ENCODE results near the gene PRUNE2.
A peak's percentile ranks its signal among the peaks of the same experiment; 100 is the strongest.

Gene PRUNE2

DNA sequence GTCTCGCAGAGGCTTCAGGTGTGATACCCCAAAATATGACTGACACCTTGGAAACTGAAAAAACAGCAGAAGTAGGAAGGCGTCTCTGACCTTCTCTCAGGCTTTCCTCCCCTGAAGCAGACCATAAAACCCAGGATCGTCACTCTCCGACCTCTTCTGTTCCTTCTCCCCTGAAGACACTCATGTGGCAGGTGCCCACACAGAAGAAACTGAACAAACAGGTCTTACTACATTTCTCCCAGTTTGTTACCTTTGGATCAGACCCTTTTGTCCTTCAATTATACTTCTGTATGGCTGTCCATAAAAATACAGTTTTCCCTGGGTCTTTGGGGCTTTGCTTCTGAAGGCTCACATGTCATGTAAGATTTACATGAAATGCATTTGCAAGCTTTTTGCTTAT is 10.3 kb upstream of the PRUNE2 start:
- H3K4me1 ChIP-seq = peaks cover 20% of the 10 kb centered on the region
- no peak overlapping the region for H3K4me3 ChIP-seq (ENCODE audit: low read depth, low read length)
- H3K36me3 ChIP-seq = no peaks in the 10 kb centered on the region
- H3K9me3 ChIP-seq = no peaks in the 10 kb centered on the region
- no peaks in the 10 kb centered on the region for H3K27me3 ChIP-seq
- DNase-seq = no peak
- TF ChIP-seq, protein P1, sequence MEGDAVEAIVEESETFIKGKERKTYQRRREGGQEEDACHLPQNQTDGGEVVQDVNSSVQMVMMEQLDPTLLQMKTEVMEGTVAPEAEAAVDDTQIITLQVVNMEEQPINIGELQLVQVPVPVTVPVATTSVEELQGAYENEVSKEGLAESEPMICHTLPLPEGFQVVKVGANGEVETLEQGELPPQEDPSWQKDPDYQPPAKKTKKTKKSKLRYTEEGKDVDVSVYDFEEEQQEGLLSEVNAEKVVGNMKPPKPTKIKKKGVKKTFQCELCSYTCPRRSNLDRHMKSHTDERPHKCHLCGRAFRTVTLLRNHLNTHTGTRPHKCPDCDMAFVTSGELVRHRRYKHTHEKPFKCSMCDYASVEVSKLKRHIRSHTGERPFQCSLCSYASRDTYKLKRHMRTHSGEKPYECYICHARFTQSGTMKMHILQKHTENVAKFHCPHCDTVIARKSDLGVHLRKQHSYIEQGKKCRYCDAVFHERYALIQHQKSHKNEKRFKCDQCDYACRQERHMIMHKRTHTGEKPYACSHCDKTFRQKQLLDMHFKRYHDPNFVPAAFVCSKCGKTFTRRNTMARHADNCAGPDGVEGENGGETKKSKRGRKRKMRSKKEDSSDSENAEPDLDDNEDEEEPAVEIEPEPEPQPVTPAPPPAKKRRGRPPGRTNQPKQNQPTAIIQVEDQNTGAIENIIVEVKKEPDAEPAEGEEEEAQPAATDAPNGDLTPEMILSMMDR (IDR thresholded peaks at IDR 0.05; ENCODE audit: low read depth, low read length) = no peak

DNA sequence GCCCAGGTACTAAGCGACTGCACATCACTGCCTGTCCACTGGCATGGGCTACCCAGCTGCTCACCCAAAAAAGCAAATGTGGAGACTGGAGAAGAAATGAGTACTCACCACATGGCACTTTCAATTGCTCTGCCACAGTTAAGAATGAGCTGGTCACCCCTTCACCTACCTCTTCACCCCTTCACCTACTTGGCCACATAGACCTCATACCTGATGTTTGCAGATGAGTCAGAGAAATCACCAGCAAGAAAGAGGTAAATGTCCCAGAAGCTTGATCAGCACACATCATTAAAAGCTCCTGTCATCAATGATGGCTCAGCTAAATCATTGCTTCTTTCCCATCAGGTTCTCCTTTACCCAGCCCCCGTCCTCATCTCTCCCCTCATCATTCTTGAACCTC is 7.6 kb upstream of the PRUNE2 start:
- Histone ChIP-seq H3K4me3 (ENCODE audit: low read depth, low read length) (no peak overlapping the region), H3K4me1 (peaks cover 29% of the 10 kb centered on the region), H3K36me3 (no peaks in the 10 kb centered on the region), H3K9me3 (no peaks in the 10 kb centered on the region), H3K27me3 (no peaks in the 10 kb centered on the region)
- DNase-seq = no peak
- TF ChIP-seq, protein P1 (IDR thresholded peaks at IDR 0.05; ENCODE audit: low read depth, low read length) = no peak

DNA sequence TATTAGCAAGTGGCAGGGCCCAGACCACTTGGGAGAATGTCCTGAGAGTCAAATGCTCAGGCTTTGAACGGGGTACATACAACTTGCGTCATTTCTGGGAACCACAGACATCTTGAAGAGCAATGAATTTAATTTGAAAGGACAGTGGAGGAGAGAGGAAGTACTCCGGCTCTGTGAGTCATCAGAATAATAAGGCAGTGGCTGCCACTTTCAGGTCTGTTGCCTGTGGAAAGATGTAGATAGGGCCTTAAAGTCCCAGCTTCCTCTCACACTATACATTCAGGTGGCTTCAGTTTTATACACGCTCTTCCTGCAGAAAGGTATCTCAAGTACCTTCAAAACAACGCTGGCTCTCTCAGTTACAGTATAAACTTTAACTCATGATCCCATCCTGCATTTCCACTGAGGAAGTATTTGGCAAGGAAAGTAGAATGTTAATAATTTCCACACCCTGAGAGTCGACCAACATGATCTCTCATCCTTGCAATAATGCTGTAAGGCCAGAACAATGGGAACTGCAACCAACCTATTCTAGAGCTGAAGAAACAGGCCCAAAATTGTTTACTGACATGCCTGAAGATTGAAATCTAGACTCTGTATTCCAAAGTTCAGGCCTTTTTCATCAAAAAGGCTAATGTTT is 6.8 kb upstream of the PRUNE2 start:
- peaks cover 29% of the 10 kb centered on the region for H3K4me1 ChIP-seq
- H3K4me3 ChIP-seq (ENCODE audit: low read depth, low read length) = no peak overlapping the region
- TF ChIP-seq, protein P1 (IDR thresholded peaks at IDR 0.05; ENCODE audit: low read depth, low read length) = no peak
- no peaks in the 10 kb centered on the region for H3K9me3 ChIP-seq
- peak; percentile 63 for DNase-seq
- no peaks in the 10 kb centered on the region for H3K36me3 ChIP-seq
- no peaks in the 10 kb centered on the region for H3K27me3 ChIP-seq

DNA sequence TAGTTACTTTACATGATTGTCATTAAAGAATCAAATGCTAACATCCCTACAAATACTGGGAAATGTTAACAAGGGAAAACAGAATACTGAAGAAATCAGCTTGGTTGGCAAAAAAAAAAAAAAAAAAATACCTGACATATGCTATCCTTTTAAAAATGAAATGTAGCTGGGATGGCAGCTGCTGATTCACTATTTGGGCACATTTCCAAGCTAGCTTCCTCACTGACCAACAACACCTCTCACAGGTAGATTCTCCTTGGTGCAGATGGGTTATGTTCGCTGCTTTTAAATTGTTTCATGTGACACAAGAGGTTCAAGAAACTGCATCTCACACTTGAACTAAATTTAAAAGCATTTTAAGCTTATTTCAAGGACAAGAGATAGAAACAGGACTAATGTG is 6.1 kb upstream of the PRUNE2 start:
- Histone ChIP-seq H3K4me1 (peaks cover 36% of the 10 kb centered on the region), H3K4me3 (ENCODE audit: low read depth, low read length) (no peak overlapping the region), H3K36me3 (no peaks in the 10 kb centered on the region), H3K9me3 (no peaks in the 10 kb centered on the region), H3K27me3 (no peaks in the 10 kb centered on the region)
- TF ChIP-seq, protein P1 (IDR thresholded peaks at IDR 0.05; ENCODE audit: low read depth, low read length) = no peak
- DNase-seq = no peak

DNA sequence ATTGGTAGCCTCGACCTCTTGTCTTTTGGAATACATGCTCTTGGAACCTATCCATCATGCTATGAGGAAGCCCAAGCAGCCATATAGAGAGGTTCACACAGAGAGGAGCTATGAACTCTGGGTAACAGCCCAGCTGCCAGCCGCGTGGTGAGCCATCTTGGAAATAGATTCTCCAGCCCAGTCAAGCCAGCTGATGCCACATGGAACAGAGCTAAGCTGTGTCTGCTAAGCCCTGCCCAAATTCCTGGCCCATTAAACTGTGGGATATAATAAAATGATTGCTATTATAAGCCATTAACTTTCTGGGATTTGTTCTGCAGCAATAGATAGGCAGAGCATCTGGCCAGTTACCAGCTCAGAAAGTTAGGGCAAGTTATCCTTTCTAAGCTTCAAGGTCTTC is 4.9 kb upstream of the PRUNE2 start:
- peaks cover 40% of the 10 kb centered on the region for H3K4me1 ChIP-seq
- no peaks in the 10 kb centered on the region for H3K27me3 ChIP-seq
- TF ChIP-seq, protein P1 (IDR thresholded peaks at IDR 0.05; ENCODE audit: low read depth, low read length) = no peak

DNA sequence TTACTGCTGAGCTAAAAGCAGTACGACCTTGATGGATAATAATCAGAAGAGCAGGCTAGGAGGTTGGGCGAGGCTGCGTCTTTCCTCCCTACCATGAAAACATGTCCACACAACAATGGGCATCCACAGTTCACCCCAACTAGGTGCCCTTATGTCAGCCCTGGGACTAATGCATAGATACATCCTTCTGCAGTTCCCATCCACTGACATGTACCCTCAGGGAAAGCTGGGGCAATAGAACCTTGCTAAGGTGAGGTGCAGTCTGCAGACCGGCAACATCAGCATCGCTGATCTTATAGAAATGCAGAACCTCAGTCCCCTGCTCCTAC is 697 bp upstream of the PRUNE2 start:
- Histone ChIP-seq H3K27me3 (no peaks in the 10 kb centered on the region; the same call in 1 of the 2 replicates), H3K4me3 (ENCODE audit: low read depth, low read length) (peak overlapping the region; percentile 83)
- TF ChIP-seq, protein P1 (IDR thresholded peaks at IDR 0.05; ENCODE audit: low read depth, low read length) = no peak

More for the DNA sequence above, 4.9 kb upstream of the PRUNE2 start:
- Histone ChIP-seq H3K36me3 (no peaks in the 10 kb centered on the region), H3K4me3 (ENCODE audit: low read depth, low read length) (no peak overlapping the region), H3K9me3 (no peaks in the 10 kb centered on the region)
- DNase-seq = peak; percentile 37

More for the DNA sequence above, 697 bp upstream of the PRUNE2 start:
- no peak for DNase-seq
- no peaks in the 10 kb centered on the region for H3K9me3 ChIP-seq
- peaks cover 32% of the 10 kb centered on the region for H3K4me1 ChIP-seq
- H3K36me3 ChIP-seq = no peaks in the 10 kb centered on the region; the same call in 1 of the 2 replicates

Data from BE2C (cell line).